ENCODE data around the gene CYP4F12. TPM values are rescaled to one million over a fixed set of nuclear protein-coding genes. Genes with fewer than 3 reads are reported as not detected.
A peak's percentile ranks its signal among the peaks of the same experiment; 100 is the strongest.

CYP4F12 gene
- total and polyA plus RNA-seq, 4 donors, result 14.6 to 64.0 (median 25.0) TPM

- 91% methylated on average over 10 of the region's 10 CpGs for WGBS
- no peaks in the 10 kb centered on the region for H3K27me3 ChIP-seq (ENCODE audit: control insufficient read depth in 4 of 4, insufficient read depth in 4 of 4, low read length in 3 of 4)
- peaks cover 7 to 61% (median 45%) of the 10 kb centered on the region in 4 donors for H3K36me3 ChIP-seq (ENCODE audit: control insufficient read depth in 4 of 4, insufficient read depth in 3 of 4, low read depth in 1 of 4, low read length in 3 of 4)
- H3K4me1 ChIP-seq (ENCODE audit: control insufficient read depth in 4 of 4, insufficient read depth in 4 of 4, low read length in 3 of 4), result peaks cover 2 to 36% (median 22%) of the 10 kb centered on the region in 4 donors
- TF ChIP-seq NR2F2 (IDR thresholded peaks at IDR 0.05) (no peak), FOXA1 (IDR thresholded peaks at IDR 0.05) (no peak), RAD21 (IDR thresholded peaks at IDR 0.05) (no peak), MAX (IDR thresholded peaks at IDR 0.05) (no peak), JUND (IDR thresholded peaks at IDR 0.05) (no peak), GABPA (IDR thresholded peaks at IDR 0.05 in 1 of 2, conservative IDR thresholded peaks at IDR 0.05 in 1 of 2) (no peak), ATF3 (IDR thresholded peaks at IDR 0.05) (no peak), SP1 (IDR thresholded peaks at IDR 0.05) (no peak), HNF4G (IDR thresholded peaks at IDR 0.05) (no peak), TAF1 (conservative IDR thresholded peaks at IDR 0.05) (no peak), FOXA2 (IDR thresholded peaks at IDR 0.05) (no peak)
- TF ChIP-seq, protein P1, sequence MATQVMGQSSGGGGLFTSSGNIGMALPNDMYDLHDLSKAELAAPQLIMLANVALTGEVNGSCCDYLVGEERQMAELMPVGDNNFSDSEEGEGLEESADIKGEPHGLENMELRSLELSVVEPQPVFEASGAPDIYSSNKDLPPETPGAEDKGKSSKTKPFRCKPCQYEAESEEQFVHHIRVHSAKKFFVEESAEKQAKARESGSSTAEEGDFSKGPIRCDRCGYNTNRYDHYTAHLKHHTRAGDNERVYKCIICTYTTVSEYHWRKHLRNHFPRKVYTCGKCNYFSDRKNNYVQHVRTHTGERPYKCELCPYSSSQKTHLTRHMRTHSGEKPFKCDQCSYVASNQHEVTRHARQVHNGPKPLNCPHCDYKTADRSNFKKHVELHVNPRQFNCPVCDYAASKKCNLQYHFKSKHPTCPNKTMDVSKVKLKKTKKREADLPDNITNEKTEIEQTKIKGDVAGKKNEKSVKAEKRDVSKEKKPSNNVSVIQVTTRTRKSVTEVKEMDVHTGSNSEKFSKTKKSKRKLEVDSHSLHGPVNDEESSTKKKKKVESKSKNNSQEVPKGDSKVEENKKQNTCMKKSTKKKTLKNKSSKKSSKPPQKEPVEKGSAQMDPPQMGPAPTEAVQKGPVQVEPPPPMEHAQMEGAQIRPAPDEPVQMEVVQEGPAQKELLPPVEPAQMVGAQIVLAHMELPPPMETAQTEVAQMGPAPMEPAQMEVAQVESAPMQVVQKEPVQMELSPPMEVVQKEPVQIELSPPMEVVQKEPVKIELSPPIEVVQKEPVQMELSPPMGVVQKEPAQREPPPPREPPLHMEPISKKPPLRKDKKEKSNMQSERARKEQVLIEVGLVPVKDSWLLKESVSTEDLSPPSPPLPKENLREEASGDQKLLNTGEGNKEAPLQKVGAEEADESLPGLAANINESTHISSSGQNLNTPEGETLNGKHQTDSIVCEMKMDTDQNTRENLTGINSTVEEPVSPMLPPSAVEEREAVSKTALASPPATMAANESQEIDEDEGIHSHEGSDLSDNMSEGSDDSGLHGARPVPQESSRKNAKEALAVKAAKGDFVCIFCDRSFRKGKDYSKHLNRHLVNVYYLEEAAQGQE (IDR thresholded peaks at IDR 0.05), result no peak
- peaks cover 0 to 4% (median 1%) of the 10 kb centered on the region in 4 donors for H3K9me3 ChIP-seq (ENCODE audit: control insufficient read depth in 4 of 4, low read length in 3 of 4)
- H3K4me3 ChIP-seq (ENCODE audit: low read depth in 1 of 3, low read length in 3 of 3), result no peak overlapping the region
- H3K27ac ChIP-seq (ENCODE audit: low read depth in 1 of 2, low read length in 2 of 2), result no peak overlapping the region
- H3K9ac ChIP-seq (ENCODE audit: low read depth in 1 of 2, low read length in 2 of 2), result no peak overlapping the region
- no peak for DNase-seq (ENCODE audit: low spot score)
Measured at GRCh38 chr19:15683411-15683810, 10.5 kb downstream of the CYP4F12 start.

DNA sequence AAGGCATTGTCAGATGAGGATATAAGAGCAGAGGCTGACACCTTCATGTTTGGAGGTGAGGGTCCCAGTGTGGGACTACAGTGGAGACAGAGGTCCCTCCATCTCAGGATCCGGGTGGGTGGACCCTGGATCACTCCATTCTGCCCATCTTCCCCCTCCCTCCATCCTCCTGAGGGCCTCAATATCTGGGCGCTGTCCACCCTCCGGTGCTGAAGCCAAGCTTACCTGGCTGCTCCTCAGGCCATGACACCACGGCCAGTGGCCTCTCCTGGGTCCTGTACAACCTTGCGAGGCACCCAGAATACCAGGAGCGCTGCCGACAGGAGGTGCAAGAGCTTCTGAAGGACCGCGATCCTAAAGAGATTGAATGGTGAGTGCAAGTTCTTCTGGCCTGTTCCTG lies 11.9 kb downstream of the CYP4F12 start:
- H3K36me3 ChIP-seq (ENCODE audit: control insufficient read depth in 4 of 4, insufficient read depth in 3 of 4, low read depth in 1 of 4, low read length in 3 of 4), result peaks cover 7 to 55% (median 47%) of the 10 kb centered on the region in 4 donors
- H3K4me1 ChIP-seq (ENCODE audit: control insufficient read depth in 4 of 4, insufficient read depth in 4 of 4, low read length in 3 of 4), result peaks cover 2 to 21% (median 14%) of the 10 kb centered on the region in 4 donors
- no peaks in the 10 kb centered on the region for H3K27me3 ChIP-seq (ENCODE audit: control insufficient read depth in 4 of 4, insufficient read depth in 4 of 4, low read length in 3 of 4)
- no peak for TF ChIP-seq GABPA (IDR thresholded peaks at IDR 0.05 in 1 of 2, conservative IDR thresholded peaks at IDR 0.05 in 1 of 2)
- TF ChIP-seq, protein P1 (IDR thresholded peaks at IDR 0.05), result peak; percentile 98
- H3K27ac ChIP-seq (ENCODE audit: low read depth in 1 of 2, low read length in 2 of 2), result no peak overlapping the region
- DNase-seq (ENCODE audit: low spot score), result no peak
- WGBS, result 65% methylated on average over 9 of the region's 9 CpGs
- H3K9ac ChIP-seq (ENCODE audit: low read depth in 1 of 2, low read length in 2 of 2), result no peak overlapping the region
- peaks cover 0 to 4% (median 1%) of the 10 kb centered on the region in 4 donors for H3K9me3 ChIP-seq (ENCODE audit: control insufficient read depth in 4 of 4, low read length in 3 of 4)
- H3K4me3 ChIP-seq (ENCODE audit: low read depth in 1 of 3, low read length in 3 of 3), result no peak overlapping the region
